Esophagus muscularis mucosa (tissue), 4 donors: Measurements from ENCODE around the gene MEX3A. TPM values are rescaled to one million over a fixed set of nuclear protein-coding genes. Genes with fewer than 3 reads are reported as not detected.
"Not testable (repeated sequence)": the region's sequence is repeated elsewhere in the genome, so short reads cannot be mapped to it uniquely, and the experiment has no call there.

ENCODE experiments used
- DNase-seq: peaks from one replicate; pipeline ENCODE4 v3.0.0-alpha.2; 2017; ENCODE audit errors: extremely low spot score
- H3K27ac ChIP-seq, 4 donors: fragments of 200-600 bp; sonication (generic); replicated peaks in 1 of 4; 1 replicate in 3 of 4; 2 replicates in 1 of 4; pipeline ENCODE4 v1.5.1; 2016 to 2019; ENCODE audit warnings: mild to moderate bottlenecking in 1 of 4
- H3K27me3 ChIP-seq, 4 donors: fragments of 200-600 bp; sonication (generic); one replicate each; pipeline versions ENCODE4 v1.5.1 to v1.6.0; 2016 to 2019
- H3K36me3 ChIP-seq, 4 donors: fragments of 200-600 bp; sonication (generic); one replicate each; pipeline ENCODE4 v1.5.1; 2016 to 2019
- H3K4me1 ChIP-seq, 4 donors: fragments of 200-600 bp; sonication (generic); one replicate each; pipeline ENCODE4 v1.5.1; 2016 to 2019
- H3K4me3 ChIP-seq, 4 donors: fragments of 200-600 bp; sonication (generic); 1 replicate in 2 of 4; 2 replicates in 2 of 4; pipeline ENCODE4 v1.5.1; 2016 to 2019; ENCODE audit warnings: mild to moderate bottlenecking in 4 of 4, moderate library complexity in 1 of 4
- H3K9me3 ChIP-seq, 4 donors: fragments of 200-600 bp; sonication (generic); 1 replicate in 3 of 4; 2 replicates in 1 of 4; pipeline ENCODE4 v1.5.1; 2016 to 2019
- EP300 ChIP-seq: sonication (generic); formaldehyde crosslinking; IDR thresholded peaks from one replicate; pipeline ENCODE4 v1.6.1; 2017; ENCODE audit warnings: antibody characterized with exemption
- POLR2A ChIP-seq: fragments of 450-650 bp; IDR thresholded peaks from one replicate; pipeline ENCODE4 v1.6.1; 2017; ENCODE audit warnings: antibody characterized with exemption, moderate library complexity, mild to moderate bottlenecking, low read depth
- POLR2AphosphoS5 ChIP-seq, 2 donors: sonication (generic); formaldehyde crosslinking; IDR thresholded peaks; one replicate each; pipeline ENCODE4 v1.6.1; 2017; ENCODE audit warnings: antibody characterized with exemption in 2 of 2
- WGBS: methylation state at CpG from one replicate; pipeline ENCODE4 v1.1.5; 2018; 5-methylcytosine and 5-hydroxymethylcytosine counted together
- intact Hi-C: fragments of 100-400 bp; cut with DNase I; formaldehyde crosslinking; loops from one replicate; pipeline ENCODE4 v1.15.1; 2023
- total RNA-seq, 4 donors: library from RNA; depleted of rRNA; stranded (reverse); fragments of >200 nt; gene quantifications; one replicate each; pipeline versions ENCODE4 v1.1.0 to v1.2.1, GENCODE V29; 2016
- TF ChIP-seq, protein P1 (sequence below), 3 experiments: fragments of 200-600 bp in 2 of 3; fragments of 450-650 bp in 1 of 3; sonication (generic) in 2 of 3; IDR thresholded peaks; one replicate each; pipeline ENCODE4 v1.5.1; 2017 to 2019; ENCODE audit warnings: antibody characterized with exemption in 3 of 3, mild to moderate bottlenecking in 2 of 3, moderate library complexity in 1 of 3

The MEX3A gene
- total RNA-seq, 4 donors from 2014 or later: under 0.01 to 1.6 (median 0.66) TPM

DNA sequence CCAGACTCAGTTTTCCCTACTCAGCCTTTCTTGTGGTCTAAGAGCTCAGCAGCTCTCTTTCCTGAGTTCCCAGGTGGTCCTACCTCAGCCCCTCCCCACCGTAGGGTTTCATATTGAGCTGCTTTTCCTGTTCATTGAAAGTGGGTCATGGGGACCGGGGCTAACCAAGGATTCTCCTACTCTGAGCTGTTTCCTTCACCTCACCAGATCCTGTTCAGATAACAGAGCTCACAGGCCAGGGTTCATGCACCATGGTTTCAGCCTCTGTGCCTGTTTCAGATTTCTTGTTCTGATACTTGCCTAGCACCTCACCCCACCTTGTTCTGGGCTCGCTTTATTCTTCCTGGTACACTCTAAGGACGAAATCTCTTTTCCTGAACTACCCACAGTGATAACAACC lies 37.2 kb downstream of the MEX3A start:
- intact Hi-C loops: no loop called here

DNA sequence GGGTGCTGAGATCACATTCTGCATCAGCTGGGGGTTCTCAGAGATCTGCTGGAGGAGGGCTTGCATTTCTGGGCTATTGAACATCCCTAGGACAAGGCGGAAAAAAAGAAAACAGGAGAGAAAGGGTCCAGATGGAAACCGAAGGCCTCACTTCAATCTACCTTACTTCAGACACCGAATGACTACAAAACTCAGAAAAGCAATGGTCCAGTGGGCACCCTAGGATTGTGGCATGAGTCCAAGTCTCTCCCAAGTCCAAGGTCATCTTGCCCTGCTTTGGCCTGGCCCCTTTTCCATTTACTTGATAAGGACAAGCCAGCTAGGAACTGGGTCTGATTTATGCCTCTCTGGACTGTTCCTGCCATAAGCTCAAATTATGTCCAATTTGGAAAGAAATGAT lies 39.4 kb downstream of the MEX3A start:
- 91% methylated on average over 3 of the region's 3 CpGs for WGBS
- DNase-seq: no peak
- Histone ChIP-seq H3K4me3 (no peak overlapping the region), H3K36me3 (peaks cover 43 to 93% (median 71%) of the 10 kb centered on the region in 4 donors), H3K9me3 (no peaks in the 10 kb centered on the region), H3K27me3 (no peaks in the 10 kb centered on the region), H3K27ac (no peak overlapping the region), H3K4me1 (no peaks in the 10 kb centered on the region)
- TF ChIP-seq EP300 (no peak), POLR2A (no peak), POLR2AphosphoS5 (IDR thresholded peaks at IDR 0.05) (no peak)
- TF ChIP-seq, protein P1, sequence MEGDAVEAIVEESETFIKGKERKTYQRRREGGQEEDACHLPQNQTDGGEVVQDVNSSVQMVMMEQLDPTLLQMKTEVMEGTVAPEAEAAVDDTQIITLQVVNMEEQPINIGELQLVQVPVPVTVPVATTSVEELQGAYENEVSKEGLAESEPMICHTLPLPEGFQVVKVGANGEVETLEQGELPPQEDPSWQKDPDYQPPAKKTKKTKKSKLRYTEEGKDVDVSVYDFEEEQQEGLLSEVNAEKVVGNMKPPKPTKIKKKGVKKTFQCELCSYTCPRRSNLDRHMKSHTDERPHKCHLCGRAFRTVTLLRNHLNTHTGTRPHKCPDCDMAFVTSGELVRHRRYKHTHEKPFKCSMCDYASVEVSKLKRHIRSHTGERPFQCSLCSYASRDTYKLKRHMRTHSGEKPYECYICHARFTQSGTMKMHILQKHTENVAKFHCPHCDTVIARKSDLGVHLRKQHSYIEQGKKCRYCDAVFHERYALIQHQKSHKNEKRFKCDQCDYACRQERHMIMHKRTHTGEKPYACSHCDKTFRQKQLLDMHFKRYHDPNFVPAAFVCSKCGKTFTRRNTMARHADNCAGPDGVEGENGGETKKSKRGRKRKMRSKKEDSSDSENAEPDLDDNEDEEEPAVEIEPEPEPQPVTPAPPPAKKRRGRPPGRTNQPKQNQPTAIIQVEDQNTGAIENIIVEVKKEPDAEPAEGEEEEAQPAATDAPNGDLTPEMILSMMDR (IDR thresholded peaks at IDR 0.05): no peak
- intact Hi-C loops: no loop called here

More for the DNA sequence above, 37.2 kb downstream of the MEX3A start:
- H3K36me3 ChIP-seq: peaks cover 29 to 93% (median 72%) of the 10 kb centered on the region in 4 donors
- DNase-seq: no peak
- 89% methylated on average over 4 of the region's 4 CpGs for WGBS
- H3K27me3 ChIP-seq: no peaks in the 10 kb centered on the region
- H3K27ac ChIP-seq: no peak overlapping the region
- H3K9me3 ChIP-seq: no peaks in the 10 kb centered on the region
- TF ChIP-seq EP300 (no peak), POLR2AphosphoS5 (IDR thresholded peaks at IDR 0.05) (no peak)
- no peak overlapping the region for H3K4me3 ChIP-seq
- H3K4me1 ChIP-seq: no peaks in the 10 kb centered on the region

DNA sequence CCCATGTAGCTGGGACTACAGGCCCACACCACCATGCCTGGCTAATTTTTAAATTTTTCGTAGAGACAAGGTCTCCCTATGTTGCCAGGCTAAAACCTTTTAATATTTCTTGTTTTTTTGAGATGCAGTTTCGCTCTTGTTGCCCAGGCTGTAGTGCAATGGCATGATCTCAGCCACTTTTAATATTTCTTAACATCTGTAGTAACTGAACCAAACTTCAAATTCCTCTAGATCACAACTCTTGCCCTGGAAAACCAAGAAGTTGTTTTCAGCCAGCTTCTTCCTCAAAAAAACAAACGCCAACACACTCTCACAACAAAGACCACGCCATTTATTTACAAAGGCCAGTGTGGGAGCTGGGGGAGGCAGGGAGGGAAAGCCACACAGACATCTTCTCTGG lies 47.3 kb downstream of the MEX3A start:
- H3K4me1 ChIP-seq, intact Hi-C loops, DNase-seq, H3K27me3 ChIP-seq, H3K9me3 ChIP-seq, H3K27ac ChIP-seq, H3K4me3 ChIP-seq: not testable (repeated sequence)
- WGBS: 90% methylated on average over 4 of the region's 4 CpGs
- H3K36me3 ChIP-seq: peaks cover 32 to 42% (median 40%) of the 10 kb centered on the region in 4 donors

DNA sequence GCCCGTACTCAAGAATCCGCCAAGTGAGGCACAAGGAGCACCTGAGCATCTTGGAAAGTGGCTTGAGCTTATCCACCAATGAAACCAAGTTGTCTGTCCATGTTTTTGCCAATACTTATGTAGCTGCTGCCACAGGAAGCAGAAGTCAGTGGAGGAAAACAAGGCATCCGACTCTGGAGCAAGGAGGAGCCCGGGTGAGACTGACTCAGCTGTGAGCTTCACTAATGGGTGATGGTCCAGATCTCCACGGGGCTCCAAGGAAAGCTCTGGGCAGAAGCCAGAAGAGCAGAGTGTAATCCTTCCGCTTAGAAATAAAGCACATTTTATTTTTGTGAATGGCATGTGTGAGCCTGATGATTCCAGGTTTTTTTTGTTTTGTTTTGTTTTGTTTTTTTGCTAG lies 49.3 kb downstream of the MEX3A start:
- no peaks in the 10 kb centered on the region for H3K4me1 ChIP-seq
- WGBS: 65% methylated on average over 6 of the region's 6 CpGs
- H3K27ac ChIP-seq: no peak overlapping the region
- no peaks in the 10 kb centered on the region for H3K27me3 ChIP-seq
- DNase-seq: no peak
- no peak for TF ChIP-seq POLR2A
- no peak for TF ChIP-seq POLR2AphosphoS5 (IDR thresholded peaks at IDR 0.05)
- TF ChIP-seq, protein P1 (IDR thresholded peaks at IDR 0.05): no peak
- no peak for TF ChIP-seq EP300
- intact Hi-C loops: no loop called here
- H3K36me3 ChIP-seq: peaks cover 19 to 22% (median 21%) of the 10 kb centered on the region in 4 donors
- no peak overlapping the region for H3K4me3 ChIP-seq
- H3K9me3 ChIP-seq: no peaks in the 10 kb centered on the region

DNA sequence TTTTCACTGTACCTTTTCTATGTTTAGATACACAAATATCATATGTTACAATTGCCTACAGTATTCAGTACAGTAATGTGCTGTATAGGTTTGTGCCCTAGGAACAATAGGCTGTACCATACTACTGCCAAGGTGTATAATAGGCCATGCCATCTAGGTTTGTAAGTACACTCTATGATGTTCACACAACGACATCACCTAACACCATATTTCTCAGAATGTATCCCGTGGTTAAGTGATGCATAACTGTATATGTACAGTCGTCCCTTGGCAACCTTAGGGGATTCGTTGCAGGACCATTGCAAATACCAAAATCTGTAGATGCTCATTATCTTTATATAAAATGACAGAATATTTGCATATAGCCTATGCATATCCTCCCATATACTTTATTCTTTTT lies 55.7 kb downstream of the MEX3A start:
- 90% methylated on average over 4 of the region's 4 CpGs for WGBS
- H3K27me3 ChIP-seq: no peaks in the 10 kb centered on the region
- intact Hi-C loops: no loop called here
- no peaks in the 10 kb centered on the region for H3K4me1 ChIP-seq
- TF ChIP-seq POLR2A (no peak), POLR2AphosphoS5 (IDR thresholded peaks at IDR 0.05) (no peak), EP300 (no peak)
- TF ChIP-seq, protein P1 (IDR thresholded peaks at IDR 0.05): no peak
- H3K27ac ChIP-seq: no peak overlapping the region
- H3K36me3 ChIP-seq: no peaks in the 10 kb centered on the region
- H3K4me3 ChIP-seq: no peak overlapping the region
- no peak for DNase-seq
- H3K9me3 ChIP-seq: no peaks in the 10 kb centered on the region

DNA sequence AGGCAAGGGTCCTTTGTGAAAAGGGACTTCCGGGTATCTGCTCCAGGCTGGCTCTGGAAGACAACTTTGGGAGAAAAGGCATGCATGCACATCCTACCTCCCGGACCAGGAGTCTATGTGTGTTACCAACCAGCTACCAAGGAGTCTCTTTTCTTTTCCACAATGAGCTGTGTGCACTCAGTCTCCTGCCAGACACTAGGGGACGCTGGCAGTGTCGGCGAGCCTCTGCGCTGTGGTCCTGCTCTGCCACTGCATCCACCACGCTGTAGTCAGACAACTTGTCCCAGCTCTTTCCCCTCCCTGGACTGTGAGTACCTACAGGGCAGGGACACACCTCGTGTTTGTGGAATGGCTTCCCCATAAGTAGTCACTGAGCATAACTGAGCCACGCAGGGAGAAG lies 56.4 kb downstream of the MEX3A start:
- Histone ChIP-seq H3K4me3 (no peak overlapping the region), H3K27me3 (no peaks in the 10 kb centered on the region), H3K4me1 (peaks cover 0 to 5% (median 4%) of the 10 kb centered on the region in 4 donors), H3K27ac (no peak overlapping the region), H3K36me3 (no peaks in the 10 kb centered on the region), H3K9me3 (no peaks in the 10 kb centered on the region)
- no peak for DNase-seq
- 25% methylated on average over 9 of the region's 9 CpGs for WGBS
- TF ChIP-seq, protein P1 (IDR thresholded peaks at IDR 0.05): peak in 1 of 3 experiments; percentile 23
- TF ChIP-seq POLR2AphosphoS5 (IDR thresholded peaks at IDR 0.05): no peak
- intact Hi-C loops: no loop called here
